Panc1 (cell line): ENCODE data around the gene SLC35G2.

Source experiments
- CTCF ChIP-seq: fragments of 450-650 bp; IDR thresholded peaks from 2 replicates; pipeline ENCODE4 v1.5.1; 2017; ENCODE audit warnings: mild to moderate bottlenecking
- REST ChIP-seq, 2 experiments: IDR thresholded peaks; 2 replicates each; pipeline ENCODE4 v1.6.1; 2011 to 2012; ENCODE audit warnings: low read depth in 2 of 2, control low read depth in 1 of 2, low read length in 1 of 2, mild to moderate bottlenecking in 1 of 2, moderate library complexity in 1 of 2; ENCODE audit not compliant: insufficient read depth in 1 of 2

GRCh38 chr3:136844724-136845123, 25.8 kb downstream of the SLC35G2 start:
- TF ChIP-seq REST (IDR thresholded peaks at IDR 0.05; ENCODE audit: insufficient read depth in 1 of 2, low read depth in 2 of 2, low read length in 1 of 2) (no peak), CTCF (no peak)
